ENCODE measurements around the gene ZBTB16. TPM values are rescaled to one million over a fixed set of nuclear protein-coding genes. Genes with fewer than 3 reads are reported as not detected.

The ZBTB16 gene
- total and polyA plus RNA-seq, 8 donors = 3.4 to 55.6 (median 9.5) TPM

- intact Hi-C loops (cut with DNase I) = no loop called here
Observed at GRCh38 chr11:114098927-114099326, 39.4 kb downstream of the ZBTB16 start.

GRCh38 chr11:114099392-114100178 lies 40.1 kb downstream of the ZBTB16 start:
- H3K4me3 ChIP-seq = no peak overlapping the region
- no peak for DNase-seq
- no peaks in the 10 kb centered on the region for H3K27me3 ChIP-seq
- intact Hi-C loops (cut with DNase I) = no loop called here
- no peak for TF ChIP-seq CTCF (IDR thresholded peaks at IDR 0.05)
- ATAC-seq = peak; percentile 87
- no peak overlapping the region for H3K27ac ChIP-seq
- H3K4me1 ChIP-seq = peaks cover 16 to 73% of the 10 kb centered on the region in 2 donors
- no peaks in the 10 kb centered on the region for H3K36me3 ChIP-seq
- H3K9me3 ChIP-seq = no peaks in the 10 kb centered on the region

More at GRCh38 chr11:114098927-114099326, 39.4 kb downstream of the ZBTB16 start:
- H3K27ac ChIP-seq = no peak overlapping the region
- peaks cover 16 to 68% of the 10 kb centered on the region in 2 donors for H3K4me1 ChIP-seq
- DNase-seq = no peak
- no peak for TF ChIP-seq CTCF (IDR thresholded peaks at IDR 0.05)
- no peak overlapping the region for H3K4me3 ChIP-seq
- H3K9me3 ChIP-seq = no peaks in the 10 kb centered on the region
- ATAC-seq = no peak
- no peaks in the 10 kb centered on the region for H3K36me3 ChIP-seq
- no peaks in the 10 kb centered on the region for H3K27me3 ChIP-seq

DNA sequence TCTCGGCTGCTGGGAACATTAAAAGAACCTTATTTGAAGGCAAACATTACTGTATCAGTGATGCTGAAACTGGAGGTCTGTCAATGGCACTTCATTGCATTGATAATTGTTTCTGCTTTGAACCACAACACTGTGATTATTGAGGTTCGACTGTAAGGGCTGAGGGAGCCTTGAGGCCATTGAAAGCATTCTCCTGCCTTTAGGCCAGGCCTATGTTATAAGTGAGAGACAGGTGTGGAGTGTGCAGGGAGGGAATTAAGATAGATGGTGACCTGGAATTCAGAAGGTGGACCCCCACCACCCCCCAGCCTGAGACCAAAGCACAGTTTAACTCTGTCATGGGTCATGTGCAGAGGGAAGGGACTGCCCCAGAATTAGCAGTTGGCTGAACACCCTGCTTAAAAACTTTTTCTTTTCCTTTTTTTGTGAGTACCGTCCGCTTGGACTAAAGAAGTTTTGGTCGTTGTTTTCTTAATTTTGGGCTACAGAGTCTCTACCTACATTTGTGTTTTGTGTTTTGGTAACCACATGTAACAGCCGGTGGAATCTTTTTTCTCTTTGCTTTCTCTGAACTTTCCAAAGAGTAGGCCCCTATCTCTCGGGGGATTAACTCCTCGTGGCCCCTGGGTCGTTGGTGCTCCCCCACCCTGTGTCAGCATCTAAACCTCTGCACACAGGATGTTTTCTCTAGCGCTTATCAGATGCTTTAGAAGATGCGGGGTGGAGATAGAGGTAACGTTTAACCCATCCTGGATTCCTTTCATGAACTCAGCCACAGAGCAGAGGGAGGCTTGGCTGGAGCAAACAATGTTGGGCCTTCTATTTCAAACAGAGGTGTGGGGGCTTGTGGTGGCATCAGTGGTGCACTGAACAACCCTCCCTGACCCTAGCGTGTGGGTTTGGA lies 43.7 kb downstream of the ZBTB16 start:
- Histone ChIP-seq H3K27me3 (no peaks in the 10 kb centered on the region), H3K36me3 (no peaks in the 10 kb centered on the region), H3K4me1 (peaks cover 11 to 70% of the 10 kb centered on the region in 2 donors), H3K9me3 (no peaks in the 10 kb centered on the region), H3K4me3 (no peak overlapping the region), H3K27ac (no peak overlapping the region)
- intact Hi-C loops (cut with DNase I) = no loop called here
- DNase-seq (no peak), ATAC-seq (no peak)
- no peak for TF ChIP-seq CTCF (IDR thresholded peaks at IDR 0.05)

- intact Hi-C loops (cut with DNase I) = no loop called here
Observed at GRCh38 chr11:114105611-114106010, 46.1 kb downstream of the ZBTB16 start.

More at GRCh38 chr11:114105611-114106010, 46.1 kb downstream of the ZBTB16 start:
- Histone ChIP-seq H3K36me3 (no peaks in the 10 kb centered on the region), H3K9me3 (no peaks in the 10 kb centered on the region), H3K27me3 (no peaks in the 10 kb centered on the region), H3K4me1 (peaks cover 18 to 72% of the 10 kb centered on the region in 2 donors), H3K4me3 (no peak overlapping the region), H3K27ac (no peak overlapping the region)
- DNase-seq (no peak), ATAC-seq (no peak)
- TF ChIP-seq CTCF (IDR thresholded peaks at IDR 0.05) = no peak

All from left lung (tissue), 10 donors.